Kidney epithelial cell (primary cell): ENCODE data around the gene MORF4L1. TPM values are rescaled to one million over a fixed set of nuclear protein-coding genes. Genes with fewer than 3 reads are reported as not detected.
"Not testable (repeated sequence)": the region's sequence is repeated elsewhere in the genome, so short reads cannot be mapped to it uniquely, and the experiment has no call there.

ENCODE experiments used
- DNase-seq: peaks from one replicate; pipeline ENCODE4 v3.0.0-alpha.2; 2010; ENCODE audit warnings: low read depth
- H3K27me3 ChIP-seq: 2 replicates; pipeline ENCODE4 v1.6.0; 2011; ENCODE audit warnings: low read length; ENCODE audit not compliant: control insufficient read depth, insufficient read depth
- H3K36me3 ChIP-seq: 2 replicates; pipeline ENCODE4 v1.5.1; 2011; ENCODE audit warnings: low read length; ENCODE audit not compliant: control insufficient read depth, insufficient read depth
- H3K4me3 ChIP-seq: 2 replicates; pipeline ENCODE4 v1.5.1; 2011; ENCODE audit warnings: low read depth, mild to moderate bottlenecking, control low read depth, low read length
- total RNA-seq: library from RNA; depleted of rRNA; stranded (reverse); fragments of >200 nt; gene quantifications from 2 replicates; pipeline ENCODE4 v1.2.3, GENCODE V29; 2015
- TF ChIP-seq, protein P1 (sequence below): IDR thresholded peaks from 2 replicates; pipeline ENCODE4 v1.5.1; 2011; ENCODE audit warnings: mild to moderate bottlenecking, moderate library complexity, low read length, control low read depth, inconsistent platforms; ENCODE audit not compliant: insufficient read depth, poor library complexity, severe bottlenecking

Gene MORF4L1
- total RNA-seq, 1 donor from 2014 or later: 366 TPM

DNA sequence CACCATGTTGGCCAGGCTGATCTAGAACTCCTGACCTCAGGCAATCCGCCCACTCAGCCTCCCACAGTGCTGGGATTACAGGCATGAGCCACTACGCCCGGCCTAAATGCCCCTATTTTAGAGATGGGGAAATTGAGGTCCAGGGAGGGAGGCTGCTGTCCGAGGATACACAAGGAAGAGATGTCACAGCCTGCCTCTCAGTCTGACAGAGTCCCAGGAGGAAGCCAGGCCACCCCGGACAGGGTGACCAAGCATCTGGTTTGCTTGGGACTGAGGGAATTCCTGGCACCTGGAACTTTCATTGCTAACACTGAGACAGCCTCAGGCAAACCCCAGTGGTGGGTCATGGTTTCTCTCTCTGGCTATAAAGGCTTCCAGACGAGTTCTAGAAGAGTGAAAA is 30.8 kb upstream of the MORF4L1 start:
- TF ChIP-seq, protein P1, sequence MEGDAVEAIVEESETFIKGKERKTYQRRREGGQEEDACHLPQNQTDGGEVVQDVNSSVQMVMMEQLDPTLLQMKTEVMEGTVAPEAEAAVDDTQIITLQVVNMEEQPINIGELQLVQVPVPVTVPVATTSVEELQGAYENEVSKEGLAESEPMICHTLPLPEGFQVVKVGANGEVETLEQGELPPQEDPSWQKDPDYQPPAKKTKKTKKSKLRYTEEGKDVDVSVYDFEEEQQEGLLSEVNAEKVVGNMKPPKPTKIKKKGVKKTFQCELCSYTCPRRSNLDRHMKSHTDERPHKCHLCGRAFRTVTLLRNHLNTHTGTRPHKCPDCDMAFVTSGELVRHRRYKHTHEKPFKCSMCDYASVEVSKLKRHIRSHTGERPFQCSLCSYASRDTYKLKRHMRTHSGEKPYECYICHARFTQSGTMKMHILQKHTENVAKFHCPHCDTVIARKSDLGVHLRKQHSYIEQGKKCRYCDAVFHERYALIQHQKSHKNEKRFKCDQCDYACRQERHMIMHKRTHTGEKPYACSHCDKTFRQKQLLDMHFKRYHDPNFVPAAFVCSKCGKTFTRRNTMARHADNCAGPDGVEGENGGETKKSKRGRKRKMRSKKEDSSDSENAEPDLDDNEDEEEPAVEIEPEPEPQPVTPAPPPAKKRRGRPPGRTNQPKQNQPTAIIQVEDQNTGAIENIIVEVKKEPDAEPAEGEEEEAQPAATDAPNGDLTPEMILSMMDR: no peak
- DNase-seq: no peak
- Histone ChIP-seq H3K36me3 (no peaks in the 10 kb centered on the region), H3K4me3 (no peak overlapping the region), H3K27me3 (no peaks in the 10 kb centered on the region)

DNA sequence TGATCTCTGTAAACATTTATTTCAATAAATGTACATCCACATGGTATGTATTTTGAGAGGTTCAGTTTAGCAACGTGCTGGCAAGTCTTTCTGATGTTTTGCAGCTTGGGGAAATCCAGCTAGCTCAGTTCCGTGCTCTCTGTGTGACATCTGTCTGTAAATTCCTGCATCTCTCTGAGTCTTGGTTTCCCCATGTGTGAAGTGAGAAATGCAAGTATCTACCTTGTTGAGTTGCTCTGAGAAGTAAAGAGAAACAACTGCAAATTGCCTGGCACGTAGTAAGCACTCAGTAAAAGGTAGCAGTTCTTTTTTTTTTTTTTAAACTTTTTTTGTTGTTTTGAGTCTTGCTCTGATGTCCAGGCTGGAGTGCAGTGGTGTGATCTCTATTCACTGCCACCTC is 30.2 kb upstream of the MORF4L1 start:
- H3K27me3 ChIP-seq: no peaks in the 10 kb centered on the region
- TF ChIP-seq, protein P1: no peak
- DNase-seq: no peak
- H3K36me3 ChIP-seq: no peaks in the 10 kb centered on the region
- no peak overlapping the region for H3K4me3 ChIP-seq

DNA sequence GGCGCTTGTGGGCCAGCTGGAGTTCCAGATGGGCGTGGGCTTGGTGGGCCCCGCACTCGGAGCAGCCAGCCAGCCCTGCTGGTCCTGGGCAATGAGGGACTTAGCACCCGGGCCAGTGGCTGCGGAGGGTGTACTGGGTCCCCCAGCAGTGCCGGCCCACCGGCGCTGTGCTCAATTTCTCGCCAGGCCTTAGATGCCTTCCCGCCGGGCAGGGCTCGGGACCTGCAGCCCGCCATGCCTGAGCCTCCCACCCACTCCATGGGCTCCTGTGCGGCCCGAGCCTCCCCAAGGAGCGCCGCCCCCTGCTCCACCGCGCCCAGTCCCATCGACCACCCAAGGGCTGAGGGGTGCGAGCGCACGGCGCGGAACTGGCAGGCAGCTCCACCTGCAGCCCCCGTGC is 25.8 kb upstream of the MORF4L1 start:
- not testable (repeated sequence) for DNase-seq, H3K27me3 ChIP-seq, H3K36me3 ChIP-seq, H3K4me3 ChIP-seq

DNA sequence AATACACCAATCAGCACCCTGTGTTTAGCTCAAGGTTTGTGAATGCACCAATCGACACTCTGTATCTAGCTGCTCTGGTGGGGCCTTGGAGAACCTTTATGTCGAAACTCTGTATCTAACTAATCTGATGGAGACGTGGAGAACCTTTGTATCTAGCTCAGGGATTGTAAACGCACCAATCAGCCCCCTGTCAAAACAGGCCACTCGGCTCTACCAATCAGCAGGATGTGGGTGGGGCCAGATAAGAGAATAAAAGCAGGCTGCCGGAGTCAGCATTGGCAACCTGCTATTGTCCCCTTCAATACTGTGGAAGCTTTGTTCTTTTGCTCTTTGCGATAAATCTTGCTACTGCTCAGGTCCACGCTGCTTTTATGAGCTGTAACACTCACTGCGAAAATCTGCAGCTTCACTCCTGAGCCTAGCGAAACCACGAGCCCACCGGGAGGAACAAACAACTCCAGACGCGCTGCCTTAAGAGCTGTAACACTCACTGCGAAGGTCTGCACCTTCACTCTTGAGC is 25.2 kb upstream of the MORF4L1 start:
- DNase-seq, H3K36me3 ChIP-seq, H3K4me3 ChIP-seq, H3K27me3 ChIP-seq: not testable (repeated sequence)

DNA sequence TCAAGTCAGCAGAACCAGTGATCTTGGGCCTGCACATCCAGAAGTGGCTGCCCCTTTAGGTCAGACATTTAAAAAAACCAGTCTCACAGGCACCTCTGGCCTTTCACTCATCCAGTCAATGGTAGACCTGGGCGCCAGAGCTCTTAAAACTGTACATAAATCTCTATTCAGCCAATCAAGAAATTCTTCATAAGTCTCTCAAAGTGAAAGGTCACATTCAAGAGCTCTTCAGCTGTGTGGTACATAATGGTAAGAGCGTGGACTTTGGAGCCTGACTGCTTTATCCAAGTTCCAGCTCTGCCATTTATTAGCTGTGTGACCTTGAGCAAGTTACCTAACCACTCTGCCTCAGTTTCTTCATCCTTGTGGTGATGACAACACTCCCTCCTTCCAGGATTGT is 22.3 kb upstream of the MORF4L1 start:
- H3K36me3 ChIP-seq: no peaks in the 10 kb centered on the region
- no peak overlapping the region for H3K4me3 ChIP-seq
- TF ChIP-seq, protein P1: no peak
- no peak for DNase-seq
- H3K27me3 ChIP-seq: no peaks in the 10 kb centered on the region

DNA sequence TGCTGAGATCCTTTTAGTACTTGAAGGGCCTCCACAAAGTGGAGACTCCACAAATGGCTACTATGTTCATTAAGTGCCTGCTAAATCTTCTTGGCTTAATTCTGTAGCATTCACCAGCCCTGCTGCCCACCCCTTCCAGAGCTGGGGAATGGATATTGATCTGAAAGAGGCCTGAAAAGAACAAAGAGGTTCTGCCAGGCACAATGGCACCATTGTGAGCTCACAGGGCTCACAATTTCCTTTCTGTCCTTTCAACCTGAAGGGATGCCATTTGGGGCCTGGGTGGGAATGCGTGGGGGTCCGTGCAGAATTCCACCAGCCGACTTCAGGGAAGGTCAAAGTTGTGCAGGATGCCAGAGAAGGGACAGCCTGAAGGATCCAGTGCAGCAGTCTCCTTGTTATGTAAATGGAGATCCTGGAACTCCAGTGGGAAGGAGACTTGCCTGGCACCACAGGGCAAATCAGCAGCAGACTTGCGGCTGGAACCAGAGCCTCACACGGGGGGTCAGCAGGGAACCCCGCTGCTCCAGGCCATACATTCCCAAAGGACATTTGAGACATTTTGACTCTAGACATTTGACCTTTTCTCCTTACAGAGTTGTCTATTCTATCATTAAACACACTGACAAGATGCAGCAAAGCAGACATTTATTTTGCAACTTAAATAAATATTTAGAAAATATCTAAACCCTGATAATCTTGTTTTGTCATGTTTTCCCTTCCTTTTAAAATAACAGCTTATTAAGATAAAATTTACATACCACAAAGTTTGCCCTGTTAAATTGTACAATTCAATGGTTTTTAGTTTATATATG is 21.5 kb upstream of the MORF4L1 start:
- H3K27me3 ChIP-seq: no peaks in the 10 kb centered on the region
- no peaks in the 10 kb centered on the region for H3K36me3 ChIP-seq
- TF ChIP-seq, protein P1: no peak
- no peak overlapping the region for H3K4me3 ChIP-seq
- no peak for DNase-seq

DNA sequence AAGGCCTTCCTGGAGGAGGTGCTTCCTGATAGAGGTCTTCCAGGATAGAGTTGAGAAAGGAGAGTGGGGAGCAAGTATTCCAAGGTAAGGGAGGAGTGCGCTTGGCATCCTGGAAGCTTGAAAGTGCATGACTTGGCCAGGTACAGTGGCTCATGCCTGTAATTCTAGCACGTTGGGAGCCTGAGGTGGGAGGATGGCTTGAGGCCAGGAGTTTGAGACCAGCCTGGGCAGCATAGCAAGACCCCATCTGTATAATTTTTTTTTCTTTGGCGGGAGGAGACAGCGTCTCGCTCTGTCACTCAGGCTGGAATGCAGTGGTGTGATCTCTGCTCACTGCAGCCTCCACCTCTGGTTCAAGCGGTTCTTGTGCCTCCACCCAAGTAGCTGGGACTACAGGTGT is 19.2 kb upstream of the MORF4L1 start:
- H3K4me3 ChIP-seq: no peak overlapping the region
- DNase-seq: no peak
- TF ChIP-seq, protein P1: no peak
- no peaks in the 10 kb centered on the region for H3K27me3 ChIP-seq
- H3K36me3 ChIP-seq: no peaks in the 10 kb centered on the region
